Measurements from ENCODE around the gene BRAP.
"Not testable (repeated sequence)": the region's sequence is repeated elsewhere in the genome, so short reads cannot be mapped to it uniquely, and the experiment has no call there.

Gene BRAP

GRCh38 chr12:111673503-111673902 is 12.3 kb downstream of the BRAP start:
- DNase-seq (ENCODE audit: low spot score), result no peak

- no peak for DNase-seq (ENCODE audit: low spot score)
These were observed 12.9 kb downstream of the BRAP start for GRCh38 chr12:111672822-111673381.

GRCh38 chr12:111664961-111665865 is 20.5 kb downstream of the BRAP start:
- no peak for DNase-seq (ENCODE audit: low spot score)

- no peak for DNase-seq (ENCODE audit: low spot score)
These were observed 21.3 kb downstream of the BRAP start for GRCh38 chr12:111664499-111664898.

GRCh38 chr12:111656016-111656415 is 29.7 kb downstream of the BRAP start:
- no peak for DNase-seq (ENCODE audit: low spot score)

GRCh38 chr12:111655356-111655755 is 30.4 kb downstream of the BRAP start:
- no peak for DNase-seq (ENCODE audit: low spot score)

- DNase-seq (ENCODE audit: low spot score), result no peak
These were observed 32.2 kb downstream of the BRAP start for GRCh38 chr12:111653596-111653995.

- DNase-seq (ENCODE audit: low spot score), result not testable (repeated sequence)
These were observed 33.2 kb downstream of the BRAP start for GRCh38 chr12:111652530-111652929.

GRCh38 chr12:111650912-111651311 is 34.8 kb downstream of the BRAP start:
- DNase-seq (ENCODE audit: low spot score), result no peak

- DNase-seq (ENCODE audit: low spot score), result peak; percentile 45
These were observed 40.3 kb downstream of the BRAP start for GRCh38 chr12:111645433-111645832.

- no peak for DNase-seq (ENCODE audit: low spot score)
These were observed 42.3 kb downstream of the BRAP start for GRCh38 chr12:111643427-111643826.

GRCh38 chr12:111642681-111643426 is 42.9 kb downstream of the BRAP start:
- DNase-seq (ENCODE audit: low spot score), result no peak

- DNase-seq (ENCODE audit: low spot score), result no peak
These were observed 45.2 kb downstream of the BRAP start for GRCh38 chr12:111640506-111640905.

- DNase-seq (ENCODE audit: low spot score), result no peak
These were observed 47.2 kb downstream of the BRAP start for GRCh38 chr12:111638556-111638955.

- no peak for DNase-seq (ENCODE audit: low spot score)
These were observed 49.4 kb downstream of the BRAP start for GRCh38 chr12:111636209-111636945.

- no peak for DNase-seq (ENCODE audit: low spot score)
These were observed 50.2 kb downstream of the BRAP start for GRCh38 chr12:111635524-111635923.

GRCh38 chr12:111628505-111629260 is 57.1 kb downstream of the BRAP start:
- DNase-seq (ENCODE audit: low spot score), result no peak

GRCh38 chr12:111626230-111626629 is 59.5 kb downstream of the BRAP start:
- no peak for DNase-seq (ENCODE audit: low spot score)

- no peak for DNase-seq (ENCODE audit: low spot score)
These were observed 61.2 kb downstream of the BRAP start for GRCh38 chr12:111624540-111624939.

GRCh38 chr12:111617841-111618240 is 67.9 kb downstream of the BRAP start:
- DNase-seq (ENCODE audit: low spot score), result not testable (repeated sequence)

- peak; percentile 25 for DNase-seq (ENCODE audit: low spot score)
These were observed 69.6 kb downstream of the BRAP start for GRCh38 chr12:111616177-111616623.
